HG03175 (cell line): ENCODE results near the gene POU3F3.

ENCODE experiments used
- ATAC-seq: cut with Tn5 transposase; IDR thresholded peaks from one replicate; pipeline ENCODE4 v1.9.1; 2021; ENCODE audit warnings: mild to moderate bottlenecking, moderate library complexity; ENCODE audit not compliant: unreplicated experiment

POU3F3 gene

DNA sequence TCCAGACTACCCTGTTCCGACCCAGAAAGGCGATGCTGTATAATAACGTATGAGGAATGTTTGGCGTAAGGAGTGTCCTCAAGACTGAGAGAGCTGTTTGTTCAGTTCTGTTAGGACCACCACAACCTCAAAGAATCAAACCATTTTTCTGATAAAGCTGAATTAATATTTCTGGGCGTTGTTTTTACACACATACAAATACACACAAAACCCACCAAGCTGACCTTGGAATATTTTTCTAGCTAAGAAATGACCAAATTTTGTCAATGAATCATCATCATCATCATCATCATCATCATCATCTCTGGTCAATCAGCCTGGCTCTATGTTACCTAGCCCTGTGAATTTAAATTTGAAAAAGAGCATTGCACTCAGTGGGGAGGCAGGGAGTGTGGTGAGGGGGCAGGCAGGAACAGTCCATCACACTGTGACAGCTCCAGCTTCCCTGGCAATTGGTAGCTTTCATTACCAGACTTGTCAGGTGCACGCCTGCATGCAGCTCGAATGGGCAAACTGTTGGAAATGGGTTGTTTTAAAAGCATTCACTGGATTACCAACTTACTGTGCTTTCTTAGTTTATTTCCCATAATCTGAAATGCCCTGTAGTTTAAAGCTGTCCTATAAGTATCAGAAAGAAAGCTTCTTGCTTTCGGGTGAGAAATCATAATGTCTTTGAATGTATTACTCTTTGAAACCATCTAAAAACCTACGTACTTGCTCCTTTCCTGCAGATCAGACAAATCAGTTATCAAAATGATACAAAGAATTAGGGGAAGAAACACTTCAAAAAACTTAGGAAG lies 6.9 kb upstream of the POU3F3 start:
- no peak for ATAC-seq

DNA sequence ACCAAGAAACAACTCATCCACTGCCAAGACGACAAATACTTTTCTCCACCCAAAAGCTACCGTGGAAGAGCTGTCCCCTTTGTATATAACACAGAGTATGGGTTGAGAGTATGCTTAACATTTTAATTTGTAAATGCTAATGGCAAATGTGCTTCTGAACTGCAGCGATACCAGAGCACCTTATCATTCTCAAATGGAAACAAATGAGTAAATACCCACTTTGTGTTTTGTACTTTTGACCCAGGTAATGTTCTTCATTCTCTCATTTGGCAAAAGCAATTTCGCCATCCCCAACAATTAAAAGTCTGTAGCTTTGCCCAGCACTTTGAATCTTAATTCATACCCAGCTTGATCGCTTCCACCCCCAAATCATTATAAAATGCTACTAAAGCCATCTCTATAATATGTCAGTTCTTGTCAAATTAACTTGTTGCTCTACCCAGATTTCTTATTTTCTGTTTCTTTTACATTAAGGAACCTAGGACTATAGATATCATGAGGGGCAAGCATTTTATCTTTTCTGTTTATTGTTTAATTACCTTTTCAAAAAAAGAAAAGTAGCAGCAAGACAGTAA lies 6.2 kb upstream of the POU3F3 start:
- ATAC-seq, result no peak

- no peak for ATAC-seq
Observed at GRCh38 chr2:104848526-104848925, 5.4 kb upstream of the POU3F3 start.

DNA sequence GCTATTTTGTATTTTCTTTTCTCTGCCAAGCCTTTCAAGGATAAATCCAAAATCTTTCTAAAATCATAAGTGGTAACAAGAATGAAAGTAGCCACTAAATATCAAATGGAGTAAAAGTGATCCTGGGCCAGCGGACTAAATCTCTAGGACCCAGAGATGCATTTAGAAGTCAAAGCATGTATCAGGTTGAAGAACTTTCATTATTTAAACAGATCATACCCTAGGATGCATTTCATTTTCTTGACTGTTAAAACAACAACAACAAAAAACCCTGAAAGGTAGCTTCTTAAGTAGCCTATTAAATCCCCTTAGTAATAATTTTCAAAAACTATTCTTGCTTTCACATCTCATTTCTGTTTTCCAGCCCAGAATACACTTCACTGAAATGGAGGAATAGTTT lies 4.8 kb upstream of the POU3F3 start:
- no peak for ATAC-seq

DNA sequence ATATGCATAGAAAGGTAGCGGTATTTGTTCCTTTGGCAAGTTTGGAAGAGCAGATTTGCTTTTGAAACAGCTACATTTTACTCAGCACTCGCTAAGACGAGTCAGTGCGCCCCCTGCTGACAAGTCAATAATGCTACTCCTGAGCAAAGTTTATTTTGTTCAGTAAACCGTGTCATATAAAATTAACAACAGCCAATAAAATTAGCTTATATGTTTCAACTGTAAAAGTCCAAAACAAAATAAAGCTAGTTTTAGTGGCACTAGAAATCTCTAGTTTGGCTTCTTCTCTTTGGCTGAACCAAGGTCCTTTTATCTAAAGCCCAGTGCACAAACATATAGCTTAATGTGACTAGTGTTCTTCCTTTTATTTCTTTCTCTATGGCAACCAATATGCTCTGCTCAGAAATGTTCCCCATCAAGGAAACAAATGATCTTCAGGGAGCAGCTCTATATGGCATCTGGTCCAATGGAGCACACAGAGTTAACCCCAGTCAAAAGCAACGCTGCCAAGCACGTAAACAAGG lies 4.2 kb upstream of the POU3F3 start:
- ATAC-seq, result peak; percentile 46

DNA sequence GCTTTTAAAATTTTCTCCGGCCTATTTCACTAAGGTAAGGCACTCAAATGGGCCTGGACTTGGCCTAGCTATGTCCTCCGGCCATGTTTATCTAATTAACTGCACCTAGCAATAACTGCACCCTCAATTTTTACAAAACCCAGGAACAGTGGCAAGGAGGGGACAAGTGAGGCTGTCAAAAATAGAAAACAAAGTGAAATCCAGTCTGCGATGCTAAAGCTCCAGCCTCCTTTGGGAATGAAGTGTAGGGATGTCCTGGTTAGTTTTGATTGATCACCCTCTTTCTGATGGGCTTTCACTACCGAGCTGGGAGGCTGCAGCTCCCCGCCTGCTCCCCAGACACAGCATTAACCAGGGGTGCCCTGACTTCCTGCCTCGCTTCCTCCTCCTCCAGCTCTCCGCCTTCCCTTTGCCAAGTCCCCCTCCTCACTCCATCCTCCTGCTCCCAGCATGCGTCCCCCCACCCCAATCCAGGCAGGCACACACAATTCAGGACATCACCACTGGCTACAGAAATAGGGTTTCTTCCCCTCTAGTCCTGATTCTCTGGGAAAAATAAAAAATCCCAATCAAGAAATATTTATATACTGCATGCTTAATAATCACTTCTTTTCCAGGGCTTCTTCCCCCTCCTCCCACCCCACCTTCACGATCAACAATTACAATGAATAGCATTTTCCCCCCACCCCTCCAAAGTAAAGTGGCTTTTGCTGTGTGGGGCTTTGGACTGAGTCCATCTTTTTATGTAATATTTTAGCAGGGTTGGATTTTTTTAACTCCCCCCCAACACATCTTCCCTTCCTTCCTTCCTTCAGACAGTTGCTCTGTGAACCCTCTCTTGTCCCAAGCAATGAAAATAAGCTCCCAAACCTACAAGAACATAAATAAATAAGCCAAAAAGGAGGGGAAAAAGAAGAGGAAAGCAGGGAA lies 3.3 kb upstream of the POU3F3 start:
- ATAC-seq, result no peak

DNA sequence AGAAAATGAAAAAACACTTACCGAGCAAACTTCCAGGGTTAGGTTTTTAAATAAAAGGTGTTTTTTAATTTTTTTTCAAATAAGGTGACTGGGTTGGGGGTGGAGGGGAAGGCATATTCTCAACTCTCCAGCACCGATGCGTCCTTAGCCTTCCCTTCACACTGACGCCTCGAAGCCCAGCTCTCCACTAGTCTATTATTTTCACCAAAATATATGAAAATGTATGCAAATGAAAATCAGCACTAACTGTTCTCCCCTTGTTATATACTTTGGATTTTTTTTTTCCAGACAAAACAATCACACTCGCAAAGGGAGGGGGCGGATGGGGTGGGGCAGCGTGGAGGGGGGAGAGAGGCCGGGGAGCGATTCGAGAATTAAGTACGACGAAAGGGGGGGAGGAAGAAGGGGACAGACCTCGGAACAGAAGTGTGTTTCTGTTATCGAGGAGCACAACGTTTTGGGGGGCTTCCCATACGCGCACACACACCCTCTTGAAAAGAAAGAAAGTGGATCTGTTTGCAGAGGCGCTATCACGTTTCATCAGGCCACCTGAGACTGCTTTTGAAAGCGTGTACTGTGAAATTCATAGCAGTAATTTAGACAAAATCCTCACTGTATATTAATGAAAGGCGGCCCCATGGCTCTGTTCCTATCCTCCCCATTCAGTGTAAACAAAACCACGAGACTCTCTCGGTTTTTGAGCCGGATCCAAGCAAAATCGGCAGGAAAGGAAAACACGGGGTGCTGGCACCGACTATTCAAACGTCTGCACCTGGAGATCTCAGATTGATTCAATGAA lies 2.4 kb upstream of the POU3F3 start:
- no peak for ATAC-seq

- no peak for ATAC-seq
Observed at GRCh38 chr2:104852090-104852666, 1.7 kb upstream of the POU3F3 start.

DNA sequence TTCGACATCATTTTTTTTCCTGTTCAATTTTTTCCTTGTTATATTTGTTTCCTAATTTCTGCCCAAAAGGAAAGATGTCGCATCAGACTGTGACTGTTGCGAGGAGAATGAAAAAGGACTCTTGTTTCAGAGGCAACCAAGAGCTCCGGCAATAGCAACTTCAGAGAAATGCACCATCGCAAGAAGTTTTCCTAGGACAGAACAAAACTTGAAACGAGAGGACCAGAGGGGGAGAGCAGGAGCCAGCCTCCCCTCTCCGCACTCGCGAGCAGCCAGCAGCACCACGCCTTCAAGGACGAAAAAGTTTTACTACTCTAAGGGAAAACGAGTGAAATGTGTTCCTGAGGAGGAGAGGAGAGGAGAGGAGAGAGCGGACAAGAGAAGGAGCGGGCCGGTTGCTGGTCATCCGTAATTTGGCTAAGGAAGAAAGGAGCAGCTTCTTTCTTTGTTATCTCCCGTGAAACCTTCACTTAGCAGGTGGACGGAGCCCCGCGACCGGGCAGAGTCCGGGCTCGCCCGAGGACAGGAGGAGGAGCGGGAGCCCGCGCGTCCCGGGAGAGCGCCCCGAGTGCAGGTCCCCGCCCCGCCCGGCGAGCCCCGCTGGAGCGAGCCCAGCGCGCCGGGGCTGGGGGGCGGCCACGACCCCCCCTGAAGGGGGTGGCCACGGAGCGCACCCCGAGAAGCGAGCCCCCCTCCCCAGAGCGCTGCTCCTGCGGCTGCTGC lies 744 bp downstream of the POU3F3 start:
- ATAC-seq, result no peak

GRCh38 chr2:104855221-104856085 lies 1.5 kb downstream of the POU3F3 start:
- ATAC-seq, result no peak

- no peak for ATAC-seq
Observed at GRCh38 chr2:104856086-104856972, 2.4 kb downstream of the POU3F3 start.

DNA sequence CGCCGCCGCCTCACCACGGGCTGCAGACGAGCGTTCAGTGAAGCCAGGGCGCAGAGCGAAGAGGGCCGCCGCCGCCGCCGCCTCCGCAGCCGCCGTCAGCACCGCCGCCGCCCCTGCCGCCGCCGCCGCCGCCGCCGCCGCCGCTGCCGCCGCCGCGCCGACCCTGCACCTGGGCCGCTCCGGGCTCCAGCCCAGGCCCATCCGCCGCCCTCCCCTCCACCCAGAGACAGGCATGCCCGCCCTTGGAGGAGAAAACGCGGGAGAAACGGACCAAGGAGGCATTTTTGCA lies 3.0 kb downstream of the POU3F3 start:
- no peak for ATAC-seq

- no peak for ATAC-seq
Observed at GRCh38 chr2:104857262-104858005, 3.5 kb downstream of the POU3F3 start.

DNA sequence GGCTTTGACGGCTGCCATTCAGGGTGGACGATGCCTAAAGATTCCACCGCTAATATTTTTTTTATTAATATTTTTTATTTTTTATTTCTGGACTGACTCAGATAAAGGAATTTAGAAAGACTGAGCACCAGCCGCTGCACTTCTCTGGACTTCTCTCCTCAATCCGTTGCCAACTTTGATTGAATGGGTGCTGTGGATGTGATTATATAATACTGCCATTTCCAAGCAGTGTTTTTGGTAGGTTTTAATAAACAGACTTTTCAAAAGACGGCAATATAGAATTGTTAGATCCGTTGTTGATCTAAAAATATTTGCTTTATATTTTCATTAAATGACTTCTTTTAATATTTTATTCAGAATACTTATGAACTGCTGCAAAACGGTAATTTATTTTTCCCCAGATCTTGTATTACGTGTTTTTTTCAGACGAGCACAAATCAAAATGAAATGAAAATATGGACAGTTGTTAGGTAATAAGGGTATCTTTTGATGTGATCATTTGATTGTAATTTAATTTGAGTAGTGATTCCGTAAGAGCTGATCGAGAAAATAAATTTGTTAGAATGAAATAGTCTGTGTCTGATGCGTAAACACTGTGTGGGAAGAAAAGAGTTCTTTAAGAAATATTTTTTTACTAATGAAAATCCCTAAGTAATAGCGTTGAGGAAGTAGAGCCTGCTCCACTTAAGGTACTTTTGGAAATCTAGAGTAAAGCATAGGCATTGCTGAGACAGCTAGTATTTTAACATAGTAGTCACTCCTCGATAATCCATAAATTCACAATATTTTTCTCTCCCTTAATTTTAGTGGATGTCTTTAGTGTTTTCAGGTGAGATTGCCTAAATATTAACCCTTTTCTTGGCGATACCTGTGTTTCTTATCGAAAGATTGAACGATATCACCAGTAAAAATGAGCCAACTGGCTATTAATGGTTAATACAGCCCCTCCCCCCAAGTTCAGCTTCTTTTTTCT lies 4.4 kb downstream of the POU3F3 start:
- no peak for ATAC-seq

DNA sequence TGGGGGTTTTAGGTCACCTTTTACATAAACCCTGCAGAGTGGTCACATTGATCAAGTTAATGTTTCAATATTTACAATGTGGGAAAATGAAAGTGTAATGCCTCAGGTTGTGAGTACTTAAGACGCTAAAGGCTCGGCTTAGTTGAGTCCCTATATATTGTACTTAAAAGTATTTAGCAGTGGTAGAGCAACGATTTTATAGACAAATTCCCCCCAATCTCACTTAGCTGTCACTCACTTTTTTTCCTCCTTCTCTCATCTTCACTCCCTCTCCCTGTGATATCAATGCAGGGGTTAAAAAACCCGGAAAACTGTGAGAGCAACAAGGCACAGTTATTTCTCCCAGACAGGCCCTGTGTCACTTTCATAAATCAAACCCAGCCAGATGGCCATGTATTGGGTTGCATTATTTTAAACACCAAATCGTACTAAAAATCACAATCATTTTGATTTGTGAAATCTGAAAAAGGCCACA lies 5.4 kb downstream of the POU3F3 start:
- no peak for ATAC-seq
